Measurements from ENCODE around the gene KLHDC8A.

The KLHDC8A gene

DNA sequence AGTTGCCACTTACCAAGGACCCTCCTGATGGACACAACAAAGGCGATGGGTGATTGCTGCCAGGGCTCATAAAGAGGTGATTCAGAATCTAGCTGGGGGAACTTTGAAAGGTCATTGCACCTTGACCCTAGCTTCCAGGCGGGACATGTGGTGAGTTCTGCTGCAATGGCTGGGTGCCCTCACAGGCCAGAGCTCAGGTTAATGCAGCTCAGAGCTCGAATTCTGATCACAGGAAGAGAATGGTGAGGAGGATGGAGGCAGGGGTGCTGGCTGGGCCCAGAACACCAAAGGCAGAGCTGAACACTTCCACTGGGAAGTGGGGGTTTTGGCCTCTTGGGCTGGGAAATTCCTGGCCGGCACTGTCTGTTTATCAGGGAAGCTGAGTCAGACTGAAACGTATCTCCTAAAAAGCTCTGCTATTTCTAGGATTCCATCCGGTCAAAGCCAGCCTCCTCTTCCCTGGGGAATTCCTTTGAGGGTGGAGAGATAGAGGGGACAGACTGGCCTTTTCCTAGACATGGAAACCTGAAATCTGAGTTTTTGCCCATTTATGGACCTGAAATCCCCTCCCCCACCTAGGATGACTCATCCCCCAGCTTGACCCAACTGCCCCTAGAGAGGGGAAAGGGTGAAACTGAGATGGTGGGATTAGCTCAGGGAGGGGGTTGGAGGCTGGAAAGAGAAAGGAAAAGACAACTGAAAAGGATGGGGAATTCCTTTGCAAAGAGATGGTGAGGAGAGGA is 62.4 kb downstream of the KLHDC8A start:
- TF ChIP-seq, protein P1, sequence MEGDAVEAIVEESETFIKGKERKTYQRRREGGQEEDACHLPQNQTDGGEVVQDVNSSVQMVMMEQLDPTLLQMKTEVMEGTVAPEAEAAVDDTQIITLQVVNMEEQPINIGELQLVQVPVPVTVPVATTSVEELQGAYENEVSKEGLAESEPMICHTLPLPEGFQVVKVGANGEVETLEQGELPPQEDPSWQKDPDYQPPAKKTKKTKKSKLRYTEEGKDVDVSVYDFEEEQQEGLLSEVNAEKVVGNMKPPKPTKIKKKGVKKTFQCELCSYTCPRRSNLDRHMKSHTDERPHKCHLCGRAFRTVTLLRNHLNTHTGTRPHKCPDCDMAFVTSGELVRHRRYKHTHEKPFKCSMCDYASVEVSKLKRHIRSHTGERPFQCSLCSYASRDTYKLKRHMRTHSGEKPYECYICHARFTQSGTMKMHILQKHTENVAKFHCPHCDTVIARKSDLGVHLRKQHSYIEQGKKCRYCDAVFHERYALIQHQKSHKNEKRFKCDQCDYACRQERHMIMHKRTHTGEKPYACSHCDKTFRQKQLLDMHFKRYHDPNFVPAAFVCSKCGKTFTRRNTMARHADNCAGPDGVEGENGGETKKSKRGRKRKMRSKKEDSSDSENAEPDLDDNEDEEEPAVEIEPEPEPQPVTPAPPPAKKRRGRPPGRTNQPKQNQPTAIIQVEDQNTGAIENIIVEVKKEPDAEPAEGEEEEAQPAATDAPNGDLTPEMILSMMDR (IDR thresholded peaks at IDR 0.05; ENCODE audit: borderline replicate concordance, insufficient read depth, low read depth, low read length): no peak
- no peak overlapping the region for H3K4me3 ChIP-seq (ENCODE audit: low read depth, low read length)

DNA sequence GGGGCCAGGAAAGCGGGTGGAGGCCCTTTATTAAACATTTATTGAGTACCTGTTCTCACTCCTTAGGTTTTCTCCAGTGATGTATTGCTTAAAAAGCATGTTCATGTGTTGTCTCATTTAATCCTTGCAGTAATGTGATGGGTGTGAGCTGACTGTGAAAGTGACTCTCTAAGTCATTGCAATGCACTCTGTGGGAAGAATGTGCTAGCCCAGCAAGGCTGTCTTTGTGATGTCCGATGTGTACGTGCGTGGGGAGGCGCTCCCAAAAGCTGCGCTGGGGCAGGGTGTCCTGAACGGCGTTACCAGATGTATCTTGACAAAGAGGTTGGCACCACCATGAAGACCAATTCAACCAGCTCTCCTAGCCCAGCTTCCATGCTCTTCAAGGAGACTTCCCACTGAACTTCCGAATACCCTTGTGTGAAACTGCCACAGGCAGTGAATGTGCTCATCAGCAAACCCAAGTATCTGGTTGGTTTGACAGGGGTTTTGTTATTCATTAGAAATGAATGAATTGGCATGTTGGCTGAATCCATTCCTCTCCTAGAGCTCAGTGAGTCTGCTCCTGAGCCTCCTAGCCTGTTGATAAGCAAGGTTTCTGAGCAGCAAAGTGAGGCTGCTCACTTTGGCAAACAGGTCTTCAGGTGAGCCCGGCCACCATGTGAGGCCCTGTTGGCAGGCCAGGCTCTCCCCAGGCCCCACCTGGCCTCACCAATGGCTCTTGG is 63.2 kb downstream of the KLHDC8A start:
- TF ChIP-seq, protein P1 (IDR thresholded peaks at IDR 0.05; ENCODE audit: borderline replicate concordance, insufficient read depth, low read depth, low read length): no peak
- no peak overlapping the region for H3K4me3 ChIP-seq (ENCODE audit: low read depth, low read length)

DNA sequence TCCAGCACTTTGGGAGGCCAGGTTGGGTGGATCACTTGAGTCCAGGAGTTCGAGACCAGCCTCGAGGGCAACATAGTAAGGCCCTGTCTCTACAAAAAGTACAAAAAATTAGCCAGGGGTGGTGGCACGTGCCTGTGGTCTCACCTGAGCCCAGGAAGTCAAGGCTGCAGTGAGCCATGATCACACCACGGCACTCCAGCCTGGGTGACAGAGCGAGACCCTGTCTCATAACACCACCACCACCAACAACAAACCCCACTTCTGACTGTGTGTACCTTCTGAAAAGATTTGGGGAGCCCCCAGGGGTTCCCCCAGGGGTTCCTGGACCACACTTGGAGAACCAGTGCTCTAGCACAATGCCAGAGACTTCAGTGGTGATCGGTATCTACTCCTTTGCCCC is 65.1 kb downstream of the KLHDC8A start:
- H3K4me3 ChIP-seq (ENCODE audit: low read depth, low read length): no peak overlapping the region
- TF ChIP-seq, protein P1 (IDR thresholded peaks at IDR 0.05; ENCODE audit: borderline replicate concordance, insufficient read depth, low read depth, low read length): no peak

DNA sequence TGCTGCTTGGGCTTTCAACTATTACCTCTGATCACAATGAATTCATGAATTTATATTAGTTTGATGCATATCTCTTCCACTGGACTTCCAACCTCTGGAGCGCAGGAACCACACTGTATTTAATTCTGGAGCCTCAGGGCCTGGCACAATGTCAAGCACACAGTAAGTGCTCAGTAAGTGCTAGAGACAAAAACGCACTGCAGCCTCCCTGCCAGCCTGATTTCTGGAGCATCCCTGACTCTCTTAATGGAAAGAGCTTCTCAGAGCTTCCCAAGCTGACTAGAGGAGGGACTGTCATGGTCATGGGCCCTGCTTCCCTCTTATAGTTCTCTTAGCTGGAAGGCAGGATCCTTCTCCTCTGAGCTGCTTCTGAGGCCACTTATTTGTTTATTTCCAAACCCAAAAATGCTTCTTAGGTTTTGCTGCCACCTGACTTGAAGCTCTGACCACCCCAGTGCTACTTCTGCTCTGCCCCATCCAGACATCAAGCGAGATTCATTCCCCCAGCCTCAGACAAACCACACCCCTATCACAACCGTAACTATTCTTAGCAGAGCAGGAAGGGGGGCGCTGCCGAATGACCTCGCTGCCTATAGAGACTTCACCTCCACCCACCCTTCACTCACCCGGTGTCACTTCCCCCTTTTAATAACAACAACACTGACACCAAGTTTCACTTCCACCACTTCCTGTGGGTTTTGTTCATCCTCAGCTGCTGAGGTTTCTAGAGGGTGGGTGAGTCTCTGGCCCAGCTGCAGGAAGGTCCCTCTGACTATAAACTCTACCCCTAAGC is 68.8 kb downstream of the KLHDC8A start:
- no peak overlapping the region for H3K4me3 ChIP-seq (ENCODE audit: low read depth, low read length)
- TF ChIP-seq, protein P1 (IDR thresholded peaks at IDR 0.05; ENCODE audit: borderline replicate concordance, insufficient read depth, low read depth, low read length): no peak

DNA sequence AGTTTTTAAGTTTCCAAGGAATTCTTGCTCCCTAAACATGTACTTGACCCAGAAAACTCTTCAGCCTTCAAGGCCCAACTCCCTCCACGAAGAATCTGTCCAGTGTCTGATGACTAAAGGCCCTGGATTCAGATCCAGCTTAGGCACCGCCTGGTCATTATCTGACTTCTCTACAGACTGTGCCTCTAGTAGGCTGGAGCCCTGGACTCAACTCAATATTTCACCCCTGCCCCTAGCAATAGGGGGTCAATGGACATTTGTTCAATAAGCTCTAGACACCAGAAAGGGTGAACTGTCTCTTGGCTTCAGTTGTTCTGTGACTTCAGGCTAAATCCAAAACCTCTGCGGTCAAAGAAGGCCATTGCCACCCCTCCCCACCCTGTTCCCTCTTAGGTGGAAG is 69.6 kb downstream of the KLHDC8A start:
- no peak overlapping the region for H3K4me3 ChIP-seq (ENCODE audit: low read depth, low read length)
- TF ChIP-seq, protein P1 (IDR thresholded peaks at IDR 0.05; ENCODE audit: borderline replicate concordance, insufficient read depth, low read depth, low read length): no peak

DNA sequence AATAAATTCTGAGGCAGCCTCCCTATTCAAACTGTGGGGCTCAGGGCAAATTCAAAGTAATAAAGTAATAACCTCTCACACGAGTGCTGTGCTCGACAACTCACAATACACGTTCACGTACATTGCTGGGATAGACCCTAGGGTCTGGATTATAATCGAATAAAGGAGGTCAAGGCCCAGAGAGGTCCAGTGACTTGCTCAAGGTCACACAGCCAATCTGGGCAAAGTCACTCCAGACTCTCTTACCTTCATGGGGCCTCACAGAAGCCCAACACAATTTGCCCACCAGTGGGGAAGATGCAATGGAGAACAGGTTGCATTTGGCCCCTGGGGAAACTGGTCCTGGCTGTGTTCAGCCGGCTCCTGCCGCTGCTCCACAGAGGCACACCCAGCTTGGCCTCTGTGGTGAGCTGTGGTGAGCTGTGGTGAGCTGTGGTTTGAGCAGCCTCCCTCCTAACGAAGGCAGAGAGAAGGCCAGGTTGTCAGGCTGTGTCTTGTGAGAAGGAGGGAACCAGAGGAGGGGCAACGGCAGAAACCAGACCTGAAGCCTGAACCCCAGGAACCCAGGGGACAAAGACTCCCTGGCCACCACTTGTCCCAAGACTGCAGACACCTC is 70.3 kb downstream of the KLHDC8A start:
- TF ChIP-seq, protein P1 (IDR thresholded peaks at IDR 0.05; ENCODE audit: borderline replicate concordance, insufficient read depth, low read depth, low read length): no peak
- H3K4me3 ChIP-seq (ENCODE audit: low read depth, low read length): no peak overlapping the region
